ENCODE data around the gene CTAG1A. TPM values are rescaled to one million over a fixed set of nuclear protein-coding genes. Genes with fewer than 3 reads are reported as not detected.

CTAG1A gene
- total and polyA plus RNA-seq, 2 donors (not counting 1 experiment from before 2014, with no cell fraction given): not detected

GRCh38 chrX:154542723-154543424, 42.1 kb upstream of the CTAG1A start:
- Histone ChIP-seq H3K4me3 (ENCODE audit: control extremely low read depth in 1 of 5, extremely low read depth in 1 of 5, insufficient read depth in 1 of 5, low read depth in 2 of 5, low read length in 4 of 5) (peak overlapping the region in 3 of 5 experiments; percentile 8 to 22 (median 17)), H3K27me3 (replicated peaks in 1 of 4; ENCODE audit: control extremely low read depth in 1 of 4, control insufficient read depth in 3 of 4, insufficient read depth in 4 of 4, low read length in 3 of 4) (no peaks in the 10 kb centered on the region), H3K9me3 (ENCODE audit: control extremely low read depth in 1 of 3, control insufficient read depth in 2 of 3, insufficient read depth in 1 of 3, low read length in 2 of 3) (no peaks in the 10 kb centered on the region), H3K4me1 (ENCODE audit: control insufficient read depth in 2 of 2, insufficient read depth in 2 of 2, low read length in 2 of 2) (peaks cover 20 to 41% of the 10 kb centered on the region in 2 donors), H3K36me3 (replicated peaks in 1 of 2; ENCODE audit: control extremely low read depth in 1 of 2, control insufficient read depth in 1 of 2, extremely low read depth in 1 of 2, insufficient read depth in 2 of 2, low read length in 1 of 2) (no peaks in the 10 kb centered on the region), H3K27ac (ENCODE audit: low read length in 2 of 2) (peak overlapping the region; percentile 62 to 67), H3K4me2 (replicated peaks; ENCODE audit: low read depth, low read length, poor library complexity, severe bottlenecking) (peak overlapping the region; percentile 67), H3K9ac (ENCODE audit: low read length) (no peak overlapping the region), H4K20me1 (ENCODE audit: control insufficient read depth, insufficient read depth, low read length, poor library complexity, severe bottlenecking) (peaks cover 1% of the 10 kb centered on the region), H2AFZ (ENCODE audit: insufficient read depth, low read depth, low read length, poor library complexity, severe bottlenecking) (peak overlapping the region; percentile 56), H3K79me2 (ENCODE audit: control insufficient read depth, insufficient read depth, low read length) (peaks cover 4% of the 10 kb centered on the region)
- H3K27me3 Mint-ChIP-seq: no peaks in the 10 kb centered on the region
- CTCF ChIA-PET: interaction anchor here (1.0 to 1.2 kb wide), 3 partner anchors 8 to 170 kb away, joined by 3 to 5 read pairs (median 4); no protein-coding TSS in a partner anchor
- peaks cover 26% of the 10 kb centered on the region for H3K4me1 Mint-ChIP-seq
- TF ChIP-seq CTCF (IDR thresholded peaks at IDR 0.05) (no peak), EZH2 (IDR thresholded peaks at IDR 0.05; ENCODE audit: borderline replicate concordance, insufficient read depth, low read depth, low read length, poor library complexity, severe bottlenecking) (no peak)
- DNase-seq: peak; percentile 58
- POLR2A ChIA-PET: interaction anchor here (0.6 to 1.2 kb wide), 4 partner anchors 84 to 240 kb away, joined by 4 to 7 read pairs (median 6); partner anchors contain the start of gene RPL10
- ATAC-seq (ENCODE audit: low read depth): no peak
- peak overlapping the region; percentile 75 for H3K4me3 Mint-ChIP-seq
- 14% methylated on average over 15 of the region's 20 CpGs for WGBS (ENCODE audit: insufficient coverage)
- no peaks in the 10 kb centered on the region for H3K9me3 Mint-ChIP-seq (ENCODE audit: insufficient read depth)
- peak overlapping the region; percentile 84 for H3K27ac Mint-ChIP-seq
- intact Hi-C loops (cut with micrococcal nuclease): no loop called here

All from B cell (primary cell).